ENCODE measurements around the gene CD99L2.

Gene CD99L2

DNA sequence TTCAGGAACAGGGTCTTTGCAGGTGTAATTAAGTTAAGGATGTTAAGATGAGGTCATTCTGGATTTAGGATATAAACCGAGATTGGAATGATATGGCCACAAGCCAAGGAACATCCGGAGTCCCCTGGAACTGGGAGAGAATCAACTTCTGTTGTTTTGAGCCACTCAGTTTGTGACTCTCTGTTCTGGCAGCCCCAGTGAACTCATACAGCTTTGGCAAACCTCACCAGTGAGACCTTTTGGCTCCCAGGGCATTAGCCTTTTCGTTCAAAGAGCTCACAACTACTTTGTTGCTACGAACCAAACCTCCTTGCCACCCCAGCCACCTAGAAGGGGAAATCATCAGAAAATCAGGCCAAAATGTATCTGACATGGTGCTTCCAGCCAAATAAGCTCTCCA lies 124.8 kb downstream of the CD99L2 start:
- TF ChIP-seq FOXP2 (optimal IDR thresholded peaks at IDR 0.05; ENCODE audit: borderline replicate concordance, extremely low read depth, extremely low read length, insufficient read depth) (no peak), POLR2AphosphoS5 (IDR thresholded peaks at IDR 0.05; ENCODE audit: low read depth, low read length) (no peak), SIN3A (IDR thresholded peaks at IDR 0.05; ENCODE audit: borderline replicate concordance, insufficient read depth, low read length) (no peak), TAF1 (IDR thresholded peaks at IDR 0.05; ENCODE audit: borderline replicate concordance, insufficient read depth, low read length) (no peak)
- TF ChIP-seq, protein P1, sequence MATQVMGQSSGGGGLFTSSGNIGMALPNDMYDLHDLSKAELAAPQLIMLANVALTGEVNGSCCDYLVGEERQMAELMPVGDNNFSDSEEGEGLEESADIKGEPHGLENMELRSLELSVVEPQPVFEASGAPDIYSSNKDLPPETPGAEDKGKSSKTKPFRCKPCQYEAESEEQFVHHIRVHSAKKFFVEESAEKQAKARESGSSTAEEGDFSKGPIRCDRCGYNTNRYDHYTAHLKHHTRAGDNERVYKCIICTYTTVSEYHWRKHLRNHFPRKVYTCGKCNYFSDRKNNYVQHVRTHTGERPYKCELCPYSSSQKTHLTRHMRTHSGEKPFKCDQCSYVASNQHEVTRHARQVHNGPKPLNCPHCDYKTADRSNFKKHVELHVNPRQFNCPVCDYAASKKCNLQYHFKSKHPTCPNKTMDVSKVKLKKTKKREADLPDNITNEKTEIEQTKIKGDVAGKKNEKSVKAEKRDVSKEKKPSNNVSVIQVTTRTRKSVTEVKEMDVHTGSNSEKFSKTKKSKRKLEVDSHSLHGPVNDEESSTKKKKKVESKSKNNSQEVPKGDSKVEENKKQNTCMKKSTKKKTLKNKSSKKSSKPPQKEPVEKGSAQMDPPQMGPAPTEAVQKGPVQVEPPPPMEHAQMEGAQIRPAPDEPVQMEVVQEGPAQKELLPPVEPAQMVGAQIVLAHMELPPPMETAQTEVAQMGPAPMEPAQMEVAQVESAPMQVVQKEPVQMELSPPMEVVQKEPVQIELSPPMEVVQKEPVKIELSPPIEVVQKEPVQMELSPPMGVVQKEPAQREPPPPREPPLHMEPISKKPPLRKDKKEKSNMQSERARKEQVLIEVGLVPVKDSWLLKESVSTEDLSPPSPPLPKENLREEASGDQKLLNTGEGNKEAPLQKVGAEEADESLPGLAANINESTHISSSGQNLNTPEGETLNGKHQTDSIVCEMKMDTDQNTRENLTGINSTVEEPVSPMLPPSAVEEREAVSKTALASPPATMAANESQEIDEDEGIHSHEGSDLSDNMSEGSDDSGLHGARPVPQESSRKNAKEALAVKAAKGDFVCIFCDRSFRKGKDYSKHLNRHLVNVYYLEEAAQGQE (IDR thresholded peaks at IDR 0.05; ENCODE audit: insufficient read depth in 1 of 2, low read depth in 2 of 2, low read length in 2 of 2): no peak

DNA sequence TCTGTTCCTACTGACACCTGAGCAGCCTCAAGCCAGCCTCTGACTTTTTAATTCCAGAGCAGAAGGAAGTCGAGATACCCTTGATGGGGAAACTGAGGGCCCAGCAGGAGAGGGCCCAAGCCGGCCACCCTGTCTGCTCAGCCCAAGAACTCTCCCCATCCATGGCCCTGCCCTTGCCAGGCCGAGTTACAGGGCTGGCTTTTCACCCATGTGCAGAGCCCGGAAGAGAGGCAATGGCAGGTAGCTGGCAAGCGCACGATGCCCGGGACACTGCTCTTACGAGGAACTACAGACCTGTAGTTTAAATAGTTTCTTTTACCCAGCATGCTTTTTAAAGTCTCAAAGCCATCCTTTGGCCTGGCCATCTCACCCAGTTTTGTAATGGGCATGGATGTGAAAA lies 125.4 kb downstream of the CD99L2 start:
- TF ChIP-seq, protein P1 (IDR thresholded peaks at IDR 0.05; ENCODE audit: insufficient read depth in 1 of 2, low read depth in 2 of 2, low read length in 2 of 2): no peak
- TF ChIP-seq TAF1 (IDR thresholded peaks at IDR 0.05; ENCODE audit: borderline replicate concordance, insufficient read depth, low read length) (no peak), POLR2AphosphoS5 (IDR thresholded peaks at IDR 0.05; ENCODE audit: low read depth, low read length) (no peak), FOXP2 (optimal IDR thresholded peaks at IDR 0.05; ENCODE audit: borderline replicate concordance, extremely low read depth, extremely low read length, insufficient read depth) (no peak), SIN3A (IDR thresholded peaks at IDR 0.05; ENCODE audit: borderline replicate concordance, insufficient read depth, low read length) (no peak)

DNA sequence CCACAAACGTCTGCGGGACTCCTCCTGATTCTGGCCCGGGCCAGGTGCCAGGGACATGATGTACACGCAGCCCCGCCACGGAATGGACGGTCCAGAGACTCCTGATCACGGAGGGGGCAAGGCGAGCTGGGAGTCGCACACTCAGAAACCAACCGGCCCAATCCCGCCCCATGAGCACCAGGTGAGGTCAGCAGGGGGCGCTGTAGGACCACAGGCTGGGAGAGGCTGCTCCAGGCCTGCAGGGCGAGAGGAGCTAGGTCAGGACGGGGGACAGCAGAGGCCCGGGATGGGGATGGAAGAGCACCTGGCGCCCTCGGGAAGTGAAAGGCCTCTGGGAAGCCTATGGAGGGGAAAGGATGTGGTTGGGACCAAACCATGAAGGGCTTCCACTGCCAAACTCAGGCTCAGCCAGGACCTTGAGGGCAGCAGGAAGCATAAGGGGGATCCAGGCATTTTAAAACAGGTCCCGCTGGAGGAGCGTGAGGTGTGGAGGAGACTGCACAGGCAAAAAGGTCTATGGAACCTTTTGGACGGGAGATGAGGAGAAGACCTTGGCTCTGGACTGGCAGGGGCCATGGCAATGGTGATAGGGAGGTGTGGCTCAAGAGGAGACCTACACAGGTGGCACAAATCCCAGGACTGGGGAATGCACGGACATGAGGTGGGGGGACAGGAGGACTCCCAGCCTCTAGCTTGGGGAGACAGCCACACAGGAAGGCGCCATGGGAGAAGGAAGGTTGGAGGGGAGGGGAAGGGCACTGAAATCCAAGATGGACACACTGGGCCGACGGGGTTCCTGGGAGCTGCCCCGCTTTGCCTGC lies 126.1 kb downstream of the CD99L2 start:
- TF ChIP-seq POLR2AphosphoS5 (IDR thresholded peaks at IDR 0.05; ENCODE audit: low read depth, low read length) (no peak), FOXP2 (optimal IDR thresholded peaks at IDR 0.05; ENCODE audit: borderline replicate concordance, extremely low read depth, extremely low read length, insufficient read depth) (no peak)
- TF ChIP-seq, protein P1 (IDR thresholded peaks at IDR 0.05; ENCODE audit: insufficient read depth in 1 of 2, low read depth in 2 of 2, low read length in 2 of 2): 0 out of 4 replicates have a peak, but pooled peaks of 1 of the 2 experiments have one; percentile 19

DNA sequence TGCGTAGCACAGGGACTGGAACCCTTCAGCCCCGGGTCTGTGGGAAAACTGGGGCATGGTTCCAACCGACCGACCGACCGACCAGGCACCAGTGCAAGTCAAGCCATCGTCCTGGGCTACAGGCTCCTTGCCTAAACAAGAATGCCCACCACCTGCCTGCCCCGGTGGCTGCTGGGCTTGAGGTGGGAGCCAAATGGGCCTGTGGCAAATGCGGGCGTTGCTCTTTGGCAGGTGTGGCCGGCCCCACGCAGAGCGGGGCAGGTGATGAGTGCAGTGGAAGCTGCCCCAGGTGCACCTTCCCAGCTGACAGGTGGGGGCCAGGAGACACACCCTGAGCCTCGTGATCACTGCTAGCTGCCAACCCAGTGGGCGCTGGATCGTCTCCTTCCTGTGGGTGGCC lies 127.4 kb downstream of the CD99L2 start:
- TF ChIP-seq SIN3A (IDR thresholded peaks at IDR 0.05; ENCODE audit: borderline replicate concordance, insufficient read depth, low read length): no peak
- TF ChIP-seq FOXP2 (optimal IDR thresholded peaks at IDR 0.05; ENCODE audit: borderline replicate concordance, extremely low read depth, extremely low read length, insufficient read depth): no peak
- TF ChIP-seq, protein P1 (IDR thresholded peaks at IDR 0.05; ENCODE audit: insufficient read depth in 1 of 2, low read depth in 2 of 2, low read length in 2 of 2): no peak
- no peak for TF ChIP-seq POLR2AphosphoS5 (IDR thresholded peaks at IDR 0.05; ENCODE audit: low read depth, low read length)
- no peak for TF ChIP-seq TAF1 (IDR thresholded peaks at IDR 0.05; ENCODE audit: borderline replicate concordance, insufficient read depth, low read length)
